Mucosa of descending colon (tissue), 3 donors: Measurements from ENCODE around the gene ATP5F1D. TPM values are rescaled to one million over a fixed set of nuclear protein-coding genes. Genes with fewer than 3 reads are reported as not detected.
A peak's percentile ranks its signal among the peaks of the same experiment; 100 is the strongest.

Experiments used
- ATAC-seq: fragments of 200-7000 bp; cut with Tn5 transposase; one replicate; pipeline ENCODE4 v1.9.1; 2020; ENCODE audit warnings: mild to moderate bottlenecking, moderate library complexity
- DNase-seq, 3 donors: peaks; one replicate each; pipeline ENCODE4 v3.0.0-alpha.2; 2020
- H3K36me3 ChIP-seq: fragments of 200-600 bp; one replicate; pipeline ENCODE4 v1.8.0; 2021; ENCODE audit warnings: low read depth, mild to moderate bottlenecking
- H3K4me1 ChIP-seq: fragments of 200-600 bp; one replicate; pipeline ENCODE4 v1.8.0; 2021; ENCODE audit warnings: low read depth, mild to moderate bottlenecking
- H3K4me3 ChIP-seq: fragments of 200-600 bp; one replicate; pipeline ENCODE4 v1.8.0; 2021; ENCODE audit warnings: mild to moderate bottlenecking
- H3K9me3 ChIP-seq: fragments of 200-600 bp; one replicate; pipeline ENCODE4 v1.8.0; 2021; ENCODE audit warnings: mild to moderate bottlenecking
- CTCF ChIP-seq: fragments of 200-600 bp; IDR thresholded peaks from one replicate; pipeline ENCODE4 v1.8.0; 2022; ENCODE audit warnings: antibody characterized with exemption, mild to moderate bottlenecking
- intact Hi-C, 2 donors: fragments of 100-400 bp; cut with DNase I in 1 of 2; cut with micrococcal nuclease in 1 of 2; formaldehyde crosslinking; loops; one replicate each; pipeline versions ENCODE4 v1.11.0 to v1.11.1; 2022; cut with DNase I, micrococcal nuclease
- total RNA-seq, 3 donors: library from RNA; stranded (reverse); fragmentation: NEBNext Ultra II Directional in 2 of 3; extraction: Animal tissue kit (Norgen Biotek cat#: 25700) in 2 of 3; gene quantifications; one replicate each; pipeline versions ENCODE4 v1.2.1 to v1.2.4, GENCODE V29; 2021 to 2023
- donor health status: DM: no; HTN: no; CAD: no; lungs with moderate emphysema.
- donor health status: DM: no; HTN: no; CAD: no.
- donor health status: DM: no; HTN: yes; CAD: no.

The ATP5F1D gene
- total RNA-seq, 3 donors from 2014 or later, result 302 to 391 (median 378) TPM

DNA sequence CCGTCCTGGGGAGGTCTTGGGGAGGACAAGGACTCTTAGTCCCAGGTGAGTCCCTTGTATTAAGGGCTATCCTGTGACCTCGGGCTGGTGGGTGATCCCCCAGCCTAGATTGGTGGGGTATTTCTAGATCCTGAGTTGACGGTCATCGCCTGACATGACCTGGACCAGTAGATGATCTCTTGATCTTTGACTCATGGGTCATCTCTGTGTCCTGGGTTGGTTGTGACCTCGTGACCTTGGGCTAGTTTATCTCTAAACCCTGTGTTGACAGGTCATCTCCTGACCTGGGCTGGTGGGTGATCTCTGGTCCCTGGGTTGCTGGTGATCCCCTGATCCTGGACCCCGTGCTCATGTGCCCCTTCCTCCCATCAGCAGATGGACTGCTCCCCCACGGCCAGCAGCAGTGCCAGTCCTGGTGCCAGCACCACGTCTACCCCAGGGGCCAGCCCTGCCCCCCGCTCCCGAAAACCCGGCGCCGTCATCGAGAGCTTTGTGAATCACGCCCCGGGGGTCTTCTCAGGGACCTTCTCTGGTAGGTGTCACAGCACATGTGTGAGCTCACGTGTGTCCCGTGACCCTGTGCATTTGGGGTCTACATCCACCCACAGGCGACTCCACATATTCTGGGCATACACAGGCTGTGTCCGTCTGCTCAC lies 13.1 kb downstream of the ATP5F1D start:
- TF ChIP-seq CTCF, result no peak
- peak in 1 of 3 donors; percentile 33 for DNase-seq
- no peak overlapping the region for H3K4me3 ChIP-seq
- H3K4me1 ChIP-seq, result peaks cover 67% of the 10 kb centered on the region
- H3K36me3 ChIP-seq, result peaks cover 9% of the 10 kb centered on the region
- intact Hi-C loops, result no loop called here
- no peaks in the 10 kb centered on the region for H3K9me3 ChIP-seq
- no peak for ATAC-seq

DNA sequence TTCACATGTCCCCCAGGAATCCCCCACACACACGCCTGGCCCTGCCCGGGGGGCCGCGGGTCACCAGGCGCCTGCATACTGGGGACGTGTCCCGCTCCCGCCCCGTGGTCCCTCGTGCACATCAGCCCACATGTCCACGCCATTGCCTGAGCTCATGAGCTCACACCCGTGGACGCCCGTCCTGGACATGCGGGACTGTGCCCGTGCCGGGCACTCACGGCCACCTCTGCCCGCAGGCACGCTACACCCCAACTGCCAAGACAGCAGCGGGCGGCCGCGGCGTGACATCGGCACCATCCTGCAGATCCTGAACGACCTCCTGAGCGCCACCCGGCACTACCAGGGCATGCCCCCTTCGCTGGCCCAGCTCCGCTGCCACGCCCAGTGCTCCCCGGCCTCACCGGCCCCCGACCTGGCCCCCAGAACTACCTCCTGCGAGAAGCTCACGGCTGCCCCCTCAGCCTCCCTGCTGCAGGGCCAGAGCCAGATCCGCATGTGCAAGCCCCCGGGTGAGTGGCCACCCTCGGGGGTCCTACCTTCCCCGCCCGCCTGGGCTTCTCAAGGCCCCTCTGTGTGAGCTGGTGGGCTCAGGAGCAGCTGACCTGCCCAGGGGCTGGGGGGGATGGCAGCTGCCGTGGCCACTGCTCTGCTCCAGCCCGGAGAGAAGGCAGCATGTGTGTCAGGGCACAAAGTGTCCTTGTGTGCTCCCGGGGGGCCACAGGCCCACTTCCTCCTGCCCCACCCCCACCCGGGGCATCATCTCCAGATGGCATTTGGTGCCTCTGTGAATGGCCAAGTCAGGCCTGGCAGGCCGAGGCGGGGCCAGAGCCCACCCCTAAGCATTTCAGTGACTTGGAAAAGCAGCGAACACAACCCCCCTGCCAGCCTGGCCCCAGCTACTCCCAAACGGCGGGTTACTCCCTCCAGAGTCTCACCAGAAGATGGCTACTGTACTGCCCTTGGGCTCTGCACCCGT lies 13.9 kb downstream of the ATP5F1D start:
- intact Hi-C loops, result no loop called here
- no peak overlapping the region for H3K4me3 ChIP-seq
- H3K36me3 ChIP-seq, result peaks cover 9% of the 10 kb centered on the region
- no peaks in the 10 kb centered on the region for H3K9me3 ChIP-seq
- DNase-seq, result peak in 1 of 3 donors; percentile 21
- ATAC-seq, result no peak
- TF ChIP-seq CTCF, result no peak
- H3K4me1 ChIP-seq, result peaks cover 75% of the 10 kb centered on the region

GRCh38 chr19:1256646-1257474 lies 15.3 kb downstream of the ATP5F1D start:
- Histone ChIP-seq H3K4me3 (no peak overlapping the region), H3K36me3 (peaks cover 9% of the 10 kb centered on the region), H3K9me3 (no peaks in the 10 kb centered on the region), H3K4me1 (peaks cover 77% of the 10 kb centered on the region)
- no peak for TF ChIP-seq CTCF
- DNase-seq (no peak), ATAC-seq (no peak)
- intact Hi-C loops, result no loop called here

- Histone ChIP-seq H3K36me3 (peaks cover 9% of the 10 kb centered on the region), H3K9me3 (no peaks in the 10 kb centered on the region), H3K4me1 (peaks cover 77% of the 10 kb centered on the region), H3K4me3 (no peak overlapping the region)
- ATAC-seq (no peak), DNase-seq (peak in 1 of 3 donors; percentile 28)
- intact Hi-C loops, result no loop called here
- TF ChIP-seq CTCF, result no peak
These were observed 16.1 kb downstream of the ATP5F1D start for GRCh38 chr19:1257475-1258162.

- intact Hi-C loops, result no loop called here
- peaks cover 9% of the 10 kb centered on the region for H3K36me3 ChIP-seq
- no peak overlapping the region for H3K4me3 ChIP-seq
- DNase-seq, result peak in 1 of 3 donors; percentile 44
- TF ChIP-seq CTCF, result no peak
- ATAC-seq, result no peak
- no peaks in the 10 kb centered on the region for H3K9me3 ChIP-seq
- peaks cover 75% of the 10 kb centered on the region for H3K4me1 ChIP-seq
These were observed 16.6 kb downstream of the ATP5F1D start for GRCh38 chr19:1258163-1258492.
